GM23338 (cell line): ENCODE measurements around the gene PANK4. TPM values are rescaled to one million over a fixed set of nuclear protein-coding genes. Genes with fewer than 3 reads are reported as not detected.

ENCODE experiments used
- ATAC-seq: fragments of 200-7000 bp; cut with Tn5 transposase; 3 replicates; pipeline ENCODE4 v1.9.1; 2020
- DNase-seq: peaks from one replicate; pipeline ENCODE4 v3.0.0-alpha.2; 2015; ENCODE audit warnings: low spot score
- H2AFZ ChIP-seq: fragments of 200-600 bp; sonication (generic); 2 replicates; pipeline ENCODE4 v1.8.0; 2016; ENCODE audit warnings: antibody characterized with exemption, mild to moderate bottlenecking, moderate library complexity
- H3F3A ChIP-seq: fragments of 200-600 bp; sonication (generic); replicated peaks from 2 replicates; pipeline ENCODE4 v1.8.0; 2017; ENCODE audit warnings: antibody characterized with exemption, mixed run types, low read depth
- H3K27ac ChIP-seq: fragments of 200-600 bp; sonication (generic); 2 replicates; pipeline ENCODE4 v1.6.1; 2016; ENCODE audit warnings: low read depth
- H3K27me3 ChIP-seq: fragments of 200-600 bp; sonication (generic); 2 replicates; pipeline ENCODE4 v1.8.0; 2016; ENCODE audit warnings: mild to moderate bottlenecking, mixed run types, moderate library complexity; ENCODE audit not compliant: insufficient read depth
- H3K36me3 ChIP-seq: fragments of 200-600 bp; sonication (generic); 2 replicates; pipeline ENCODE4 v1.8.0; 2016; ENCODE audit warnings: mild to moderate bottlenecking; ENCODE audit not compliant: insufficient read depth
- H3K4me1 ChIP-seq: fragments of 200-600 bp; sonication (generic); 2 replicates; pipeline ENCODE4 v1.8.0; 2016; ENCODE audit warnings: mild to moderate bottlenecking, moderate library complexity; ENCODE audit not compliant: insufficient read depth
- H3K4me2 ChIP-seq: fragments of 200-600 bp; sonication (generic); 2 replicates; pipeline ENCODE4 v1.7.1; 2017; ENCODE audit warnings: mixed run types
- H3K4me3 ChIP-seq: fragments of 200-600 bp; sonication (generic); 2 replicates; pipeline ENCODE4 v1.6.1; 2016; ENCODE audit warnings: mixed run types
- H3K79me2 ChIP-seq: fragments of 200-600 bp; sonication (generic); replicated peaks from 2 replicates; pipeline ENCODE4 v1.8.0; 2017; ENCODE audit warnings: mild to moderate bottlenecking; ENCODE audit not compliant: insufficient read depth
- H3K9me2 ChIP-seq: fragments of 200-600 bp; sonication (generic); 2 replicates; pipeline ENCODE4 v1.8.0; 2017; ENCODE audit not compliant: insufficient read depth
- H4K20me1 ChIP-seq: fragments of 200-600 bp; sonication (generic); replicated peaks from 2 replicates; pipeline ENCODE4 v1.8.0; 2017; ENCODE audit warnings: mild to moderate bottlenecking; ENCODE audit not compliant: insufficient read depth
- H3K27ac Mint-ChIP-seq: 2 replicates; pipeline ENCODE4 v1.8.0; 2020; ENCODE audit warnings: inconsistent platforms, mild to moderate bottlenecking, moderate library complexity, mixed read lengths
- H3K27me3 Mint-ChIP-seq: 3 replicates; pipeline ENCODE4 v1.8.0; 2022; ENCODE audit warnings: low read depth, mild to moderate bottlenecking, moderate library complexity, mixed read lengths, inconsistent platforms; ENCODE audit not compliant: insufficient read depth, poor library complexity
- H3K36me3 Mint-ChIP-seq: 3 replicates; pipeline ENCODE4 v1.8.0; 2021; ENCODE audit warnings: low read depth, mild to moderate bottlenecking, inconsistent platforms, moderate library complexity, mixed read lengths
- H3K4me1 Mint-ChIP-seq: 3 replicates; pipeline ENCODE4 v1.8.0; 2020; ENCODE audit warnings: mild to moderate bottlenecking, inconsistent platforms, mixed read lengths
- H3K4me3 Mint-ChIP-seq: 3 replicates; pipeline ENCODE4 v1.8.0; 2021; ENCODE audit warnings: moderate library complexity, mild to moderate bottlenecking, inconsistent platforms, mixed read lengths
- H3K9me3 Mint-ChIP-seq: 3 replicates; pipeline ENCODE4 v1.8.0; 2020; ENCODE audit warnings: moderate library complexity, mild to moderate bottlenecking, inconsistent platforms, mixed read lengths
- CREB1 ChIP-seq: fragments of 250-450 bp; sonication (Bioruptor Pico); IDR thresholded peaks from 2 replicates; pipeline ENCODE4 v1.5.0; 2020; ENCODE audit warnings: low read depth, mild to moderate bottlenecking, moderate library complexity
- CTCF ChIP-seq, 2 experiments: fragments of 200-600 bp in 1 of 2; sonication (generic) in 1 of 2; conservative IDR thresholded peaks; 2 replicates each; pipeline versions ENCODE4 v1.5.1 to v1.6.1; 2016 to 2017; ENCODE audit warnings: antibody characterized with exemption in 2 of 2, low read depth in 2 of 2, mild to moderate bottlenecking in 2 of 2, moderate library complexity in 1 of 2
- ETS1 ChIP-seq: IDR thresholded peaks from 2 replicates; pipeline ENCODE4 v1.6.1; 2016; ENCODE audit warnings: antibody characterized with exemption
- EZH2 ChIP-seq: fragments of 200-600 bp; sonication (generic); IDR thresholded peaks from one replicate; pipeline ENCODE4 v1.8.0; 2017; ENCODE audit warnings: antibody characterized with exemption, mild to moderate bottlenecking, low read depth; ENCODE audit not compliant: unreplicated experiment
- EZH2phosphoT487 ChIP-seq: fragments of 200-600 bp; sonication (generic); IDR thresholded peaks from one replicate; pipeline ENCODE4 v1.8.1; 2018; ENCODE audit warnings: antibody characterized with exemption; ENCODE audit not compliant: unreplicated experiment
- JUNB ChIP-seq: IDR thresholded peaks from one replicate; pipeline ENCODE4 v1.6.1; 2016; ENCODE audit warnings: antibody characterized with exemption; ENCODE audit not compliant: unreplicated experiment
- NANOG ChIP-seq: IDR thresholded peaks from 2 replicates; pipeline ENCODE4 v1.6.1; 2016; ENCODE audit warnings: antibody characterized with exemption, borderline replicate concordance
- POLR2AphosphoS5 ChIP-seq: IDR thresholded peaks from 2 replicates; pipeline ENCODE4 v1.6.1; 2016; ENCODE audit warnings: antibody characterized with exemption, low read depth
- REST ChIP-seq: IDR thresholded peaks from one replicate; pipeline ENCODE4 v1.6.1; 2018; ENCODE audit warnings: antibody characterized with exemption; ENCODE audit not compliant: unreplicated experiment
- STAT1 ChIP-seq: IDR thresholded peaks from one replicate; pipeline ENCODE4 v1.6.1; 2016; ENCODE audit warnings: antibody characterized with exemption; ENCODE audit not compliant: unreplicated experiment
- ZNF114 ChIP-seq: fragments of 250-450 bp; sonication (Bioruptor Pico); IDR thresholded peaks from 2 replicates; pipeline ENCODE4 v1.5.0; 2020; ENCODE audit warnings: mild to moderate bottlenecking, moderate library complexity
- ZNF331 ChIP-seq: fragments of 250-450 bp; sonication (Bioruptor Pico); IDR thresholded peaks from 2 replicates; pipeline ENCODE4 v1.5.0; 2020; ENCODE audit warnings: low read depth, mild to moderate bottlenecking, moderate library complexity
- ZNF462 ChIP-seq: fragments of 250-450 bp; sonication (Bioruptor Pico); IDR thresholded peaks from 2 replicates; pipeline ENCODE4 v1.5.0; 2020; ENCODE audit warnings: mild to moderate bottlenecking, moderate library complexity
- polyA plus RNA-seq: library from polyadenylated mRNA; unstranded; fragments of >200 nt; fragmentation: Nextera tagmentation; extraction: Ambion mirVana; gene quantifications from 2 replicates; pipeline ENCODE4 v1.2.1, GENCODE V29; 2016
- total RNA-seq: library from RNA; depleted of rRNA; stranded (reverse); fragments of >200 nt; shearing (Covaris generic); gene quantifications from 2 replicates; pipeline ENCODE4 v1.2.3, GENCODE V29; 2014

The PANK4 gene
- total and polyA plus RNA-seq, 2 experiments from 2014 or later: 25.8 to 43.7 TPM

GRCh38 chr1:2508751-2509150, 17.6 kb downstream of the PANK4 start:
- Mint-ChIP-seq H3K4me1 (no peaks in the 10 kb centered on the region), H3K9me3 (no peaks in the 10 kb centered on the region), H3K36me3 (peaks cover 18% of the 10 kb centered on the region), H3K27ac (no peak overlapping the region), H3K4me3 (no peak overlapping the region), H3K27me3 (peaks cover 2% of the 10 kb centered on the region)
- TF ChIP-seq ZNF331: no peak
- TF ChIP-seq JUNB: no peak
- no peak for TF ChIP-seq POLR2AphosphoS5
- no peak for TF ChIP-seq ZNF462 (CRISPR knock-in tag)
- TF ChIP-seq REST: no peak
- TF ChIP-seq STAT1: no peak
- TF ChIP-seq EZH2phosphoT487: no peak
- TF ChIP-seq NANOG: no peak
- TF ChIP-seq EZH2: no peak
- no peak for TF ChIP-seq CREB1 (CRISPR knock-in tag)
- TF ChIP-seq ETS1: no peak
- TF ChIP-seq CTCF (conservative IDR thresholded peaks at IDR 0.05; ENCODE audit: low read depth in 2 of 2): no peak
- TF ChIP-seq ZNF114 (CRISPR knock-in tag): no peak
- ATAC-seq: no peak
- no peak for DNase-seq
- H3K36me3 ChIP-seq: no peaks in the 10 kb centered on the region; the same call in 1 of the 2 replicates
- H3K4me2 ChIP-seq: no peak overlapping the region
- H3K9me2 ChIP-seq: no peaks in the 10 kb centered on the region
- H3F3A ChIP-seq: no peaks in the 10 kb centered on the region
- no peaks in the 10 kb centered on the region for H3K27me3 ChIP-seq
- H3K27ac ChIP-seq: no peak overlapping the region
- H2AFZ ChIP-seq: no peak overlapping the region
- no peaks in the 10 kb centered on the region for H3K4me1 ChIP-seq
- no peaks in the 10 kb centered on the region; the same call in 1 of the 2 replicates for H4K20me1 ChIP-seq
- H3K79me2 ChIP-seq: no peaks in the 10 kb centered on the region
- H3K4me3 ChIP-seq: no peak overlapping the region
